AG04450 (cell line): ENCODE results near the gene KIF17. TPM values are rescaled to one million over a fixed set of nuclear protein-coding genes. Genes with fewer than 3 reads are reported as not detected.

Source experiments
- CTCF ChIA-PET: fragments of 300-600, 350-600 bp; formaldehyde crosslinking; extraction: SDS; loops from one replicate; lab custom pipeline; 2022; ENCODE audit warnings: antibody characterized with exemption, inconsistent platforms; lab: Charles Lee
- POLR2A ChIA-PET: fragments of 350-600 bp; formaldehyde crosslinking; extraction: SDS; loops from one replicate; lab custom pipeline; 2021; ENCODE audit warnings: antibody characterized with exemption, inconsistent platforms; lab: Yijun Ruan, JAX
- DNase-seq: peaks from one replicate; pipeline ENCODE4 v3.0.0-alpha.2; 2011; ENCODE audit warnings: low read depth, low spot score
- H3K27ac ChIP-seq: one replicate; pipeline ENCODE4 v1.5.1; 2012; ENCODE audit warnings: low read depth, low read length, control low read depth
- H3K27me3 ChIP-seq: one replicate; pipeline ENCODE4 v1.6.0; 2012; ENCODE audit warnings: low read length; ENCODE audit not compliant: control insufficient read depth, insufficient read depth
- H3K4me3 ChIP-seq: 2 replicates; pipeline ENCODE4 v1.5.1; 2011; ENCODE audit warnings: mild to moderate bottlenecking, low read depth, low read length, control low read depth
- H3K9me3 ChIP-seq: 2 replicates; pipeline ENCODE4 v1.5.1; 2012; ENCODE audit warnings: low read length; ENCODE audit not compliant: control insufficient read depth, insufficient read depth
- CTCF ChIP-seq: IDR thresholded peaks from 2 replicates; pipeline ENCODE4 v1.5.1; 2011; ENCODE audit warnings: low read depth, low read length, control low read depth, inconsistent platforms
- polyA plus RNA-seq: library from polyadenylated mRNA; depleted of rRNA; stranded (reverse); fragments of >200 nt; gene quantifications from 2 replicates; pipeline ENCODE4 v1.2.3, GENCODE V29; 2011

Gene KIF17
- polyA plus RNA-seq, 1 experiment: 2.8 TPM

- no peak for TF ChIP-seq CTCF
Measured at GRCh38 chr1:20710469-20711284, 7.1 kb downstream of the KIF17 start.

GRCh38 chr1:20709868-20710267 is 7.9 kb downstream of the KIF17 start:
- no peak for DNase-seq
- CTCF ChIA-PET: interaction anchor here (1.1 kb wide), 1 partner anchor 10 kb away, joined by 3 read pairs; no protein-coding TSS in a partner anchor
- H3K27ac ChIP-seq: no peak overlapping the region

More at GRCh38 chr1:20710469-20711284, 7.1 kb downstream of the KIF17 start:
- no peaks in the 10 kb centered on the region; the same call in 1 of the 2 replicates for H3K9me3 ChIP-seq
- ChIA-PET POLR2A (no interaction called here), CTCF (interaction anchor here (1.1 kb wide), 1 partner anchor 11 kb away, joined by 3 read pairs; no protein-coding TSS in a partner anchor)
- no peak overlapping the region for H3K4me3 ChIP-seq
- no peaks in the 10 kb centered on the region for H3K27me3 ChIP-seq
- no peak for DNase-seq
- H3K27ac ChIP-seq: no peak overlapping the region

GRCh38 chr1:20708891-20709290 is 8.9 kb downstream of the KIF17 start:
- ChIA-PET POLR2A (no interaction called here), CTCF (no interaction called here)
- H3K27me3 ChIP-seq: no peaks in the 10 kb centered on the region
- no peak for TF ChIP-seq CTCF
- no peaks in the 10 kb centered on the region; the same call in 1 of the 2 replicates for H3K9me3 ChIP-seq
- no peak overlapping the region for H3K27ac ChIP-seq
- DNase-seq: no peak
- no peak overlapping the region for H3K4me3 ChIP-seq

More at GRCh38 chr1:20709868-20710267, 7.9 kb downstream of the KIF17 start:
- Histone ChIP-seq H3K9me3 (no peaks in the 10 kb centered on the region; the same call in 1 of the 2 replicates), H3K4me3 (no peak overlapping the region), H3K27me3 (no peaks in the 10 kb centered on the region)
- POLR2A ChIA-PET: no interaction called here
- no peak for TF ChIP-seq CTCF

- no peak overlapping the region for H3K4me3 ChIP-seq
- H3K27ac ChIP-seq: no peak overlapping the region
- CTCF ChIA-PET: interaction anchor here (1.0 kb wide), 1 partner anchor 11 kb away, joined by 3 read pairs; no protein-coding TSS in a partner anchor
- H3K9me3 ChIP-seq: no peaks in the 10 kb centered on the region; the same call in 1 of the 2 replicates
- no peaks in the 10 kb centered on the region for H3K27me3 ChIP-seq
- TF ChIP-seq CTCF: no peak
- POLR2A ChIA-PET: no interaction called here
- no peak for DNase-seq
Measured at GRCh38 chr1:20708057-20708456, 9.8 kb downstream of the KIF17 start.

- TF ChIP-seq CTCF: no peak
- CTCF ChIA-PET: interaction anchor here (0.8 to 1.0 kb wide), 3 partner anchors 10 to 23 kb away, joined by 3 read pairs; no protein-coding TSS in a partner anchor
- no peak for DNase-seq
- no peaks in the 10 kb centered on the region; the same call in 1 of the 2 replicates for H3K9me3 ChIP-seq
- H3K4me3 ChIP-seq: no peak overlapping the region
- no peak overlapping the region for H3K27ac ChIP-seq
- H3K27me3 ChIP-seq: no peaks in the 10 kb centered on the region
- POLR2A ChIA-PET: no interaction called here
Measured at GRCh38 chr1:20706841-20707240, 11.0 kb downstream of the KIF17 start.
